Retinal pigment epithelial cell (primary cell): ENCODE data around the gene PKP4.
A peak's percentile ranks its signal among the peaks of the same experiment; 100 is the strongest.
"Not testable (repeated sequence)": the region's sequence is repeated elsewhere in the genome, so short reads cannot be mapped to it uniquely, and the experiment has no call there.

Experiments used
- DNase-seq: peaks from one replicate; pipeline ENCODE4 v3.0.0-alpha.2; 2010; ENCODE audit warnings: low read depth
- H3K4me3 ChIP-seq: 2 replicates; pipeline ENCODE4 v1.5.1; 2011; ENCODE audit warnings: mild to moderate bottlenecking, low read length, control low read depth, moderate library complexity
- TF ChIP-seq, protein P1 (sequence below): conservative IDR thresholded peaks from 2 replicates; pipeline ENCODE4 v1.5.1; 2011; ENCODE audit warnings: low read depth, low read length, control low read depth, inconsistent platforms

The PKP4 gene

DNA sequence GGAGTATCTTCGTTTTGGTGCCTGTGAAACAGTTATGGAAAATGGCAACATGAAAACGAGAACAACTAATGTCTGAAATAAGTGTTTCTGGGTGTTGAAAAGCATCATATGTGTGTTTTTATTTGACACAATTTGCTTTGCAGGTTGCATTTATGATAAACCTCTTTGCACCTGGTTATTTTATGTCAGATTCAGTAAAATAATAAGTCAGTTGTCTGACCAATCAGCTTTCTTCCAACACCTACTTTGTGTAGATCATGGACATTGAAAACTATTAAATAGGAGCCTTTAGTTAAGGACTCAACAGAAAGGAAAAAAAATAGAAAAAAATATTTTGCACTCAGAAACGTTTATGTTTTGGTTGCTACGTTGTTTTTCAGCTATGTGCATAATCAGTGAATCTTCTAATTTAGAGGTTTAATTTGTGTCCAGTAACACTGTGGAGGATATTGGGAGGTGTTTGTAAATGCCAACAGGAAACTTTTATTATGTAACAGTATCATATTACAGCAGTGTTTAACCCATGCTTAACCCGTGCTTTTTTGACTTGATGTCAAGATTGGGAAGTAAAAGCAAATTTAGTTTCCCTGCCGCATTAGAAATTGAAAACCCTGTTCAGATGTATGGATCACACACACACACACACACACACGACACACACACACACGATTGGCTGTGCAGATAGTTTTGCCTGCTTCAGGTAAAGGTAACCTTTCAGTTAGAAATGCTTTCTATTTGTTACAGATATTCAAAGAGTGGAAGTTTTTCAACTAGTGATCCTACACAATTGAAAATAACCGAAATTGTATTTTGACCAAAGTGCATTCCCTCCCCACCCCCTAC lies 2.6 kb downstream of the PKP4 start:
- H3K4me3 ChIP-seq = peak overlapping the region; percentile 88
- TF ChIP-seq, protein P1, sequence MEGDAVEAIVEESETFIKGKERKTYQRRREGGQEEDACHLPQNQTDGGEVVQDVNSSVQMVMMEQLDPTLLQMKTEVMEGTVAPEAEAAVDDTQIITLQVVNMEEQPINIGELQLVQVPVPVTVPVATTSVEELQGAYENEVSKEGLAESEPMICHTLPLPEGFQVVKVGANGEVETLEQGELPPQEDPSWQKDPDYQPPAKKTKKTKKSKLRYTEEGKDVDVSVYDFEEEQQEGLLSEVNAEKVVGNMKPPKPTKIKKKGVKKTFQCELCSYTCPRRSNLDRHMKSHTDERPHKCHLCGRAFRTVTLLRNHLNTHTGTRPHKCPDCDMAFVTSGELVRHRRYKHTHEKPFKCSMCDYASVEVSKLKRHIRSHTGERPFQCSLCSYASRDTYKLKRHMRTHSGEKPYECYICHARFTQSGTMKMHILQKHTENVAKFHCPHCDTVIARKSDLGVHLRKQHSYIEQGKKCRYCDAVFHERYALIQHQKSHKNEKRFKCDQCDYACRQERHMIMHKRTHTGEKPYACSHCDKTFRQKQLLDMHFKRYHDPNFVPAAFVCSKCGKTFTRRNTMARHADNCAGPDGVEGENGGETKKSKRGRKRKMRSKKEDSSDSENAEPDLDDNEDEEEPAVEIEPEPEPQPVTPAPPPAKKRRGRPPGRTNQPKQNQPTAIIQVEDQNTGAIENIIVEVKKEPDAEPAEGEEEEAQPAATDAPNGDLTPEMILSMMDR = no peak

DNA sequence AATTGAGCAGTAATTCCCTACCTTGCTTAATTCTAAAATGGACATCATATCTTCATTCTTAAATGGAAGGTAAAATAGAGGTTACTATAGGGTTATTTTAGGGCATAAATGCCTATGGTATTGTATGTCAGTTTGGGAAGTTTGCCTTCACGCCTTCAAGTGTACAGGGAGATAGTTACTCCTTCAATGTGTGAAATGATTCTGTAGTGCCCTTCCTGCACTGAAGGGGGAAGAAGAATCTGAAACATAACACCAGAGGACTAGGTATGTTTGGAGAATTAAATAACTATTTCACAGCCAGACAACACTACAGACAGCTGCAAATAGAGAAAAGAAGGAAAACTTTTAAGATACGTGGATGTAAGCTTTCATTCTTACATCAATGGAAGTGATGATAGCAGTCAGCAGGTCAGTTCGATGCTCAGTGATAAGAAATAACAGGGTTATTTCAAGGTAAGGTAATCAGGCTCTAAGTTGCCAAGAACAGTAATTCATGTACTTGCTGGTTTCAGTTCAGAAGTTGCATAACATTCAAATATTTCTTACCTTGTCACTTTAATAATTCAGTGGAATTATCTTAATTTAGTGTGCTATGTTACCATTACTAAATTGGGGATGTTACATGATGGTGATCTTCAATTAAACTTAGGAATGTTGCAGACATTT lies 4.0 kb downstream of the PKP4 start:
- TF ChIP-seq, protein P1 = peak; percentile 53
- no peak overlapping the region for H3K4me3 ChIP-seq
- no peak for DNase-seq

More for the DNA sequence above, 2.6 kb downstream of the PKP4 start:
- no peak for DNase-seq

DNA sequence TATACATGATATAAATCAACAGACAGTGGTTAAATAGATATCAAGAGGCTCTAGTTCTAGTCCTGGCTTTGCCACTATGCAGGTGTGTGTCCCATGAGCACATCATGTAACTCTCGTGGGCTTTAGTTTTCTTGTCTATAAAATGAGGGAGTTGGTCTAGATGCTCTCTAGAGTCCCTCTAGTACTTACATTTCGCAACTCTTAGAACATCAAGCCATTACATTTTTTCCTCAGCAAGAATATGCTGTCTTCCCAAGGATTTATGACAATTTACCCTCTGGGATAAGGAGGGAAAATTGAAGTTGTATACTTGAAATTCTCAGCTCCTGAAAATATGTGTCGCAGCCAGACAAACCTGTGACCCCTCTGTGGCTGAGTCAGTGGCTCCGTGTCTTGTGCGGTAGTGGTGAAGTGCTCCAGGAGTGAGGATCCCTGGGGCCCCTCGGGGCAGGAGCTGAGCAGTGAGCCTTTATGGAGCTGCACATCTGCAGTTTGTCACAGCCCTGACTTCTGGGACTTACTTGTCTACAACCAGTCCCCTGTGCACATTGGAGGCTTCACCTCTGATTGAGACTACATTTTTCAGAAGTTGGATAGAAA lies 6.8 kb downstream of the PKP4 start:
- no peak for DNase-seq
- H3K4me3 ChIP-seq = no peak overlapping the region
- TF ChIP-seq, protein P1 = no peak

DNA sequence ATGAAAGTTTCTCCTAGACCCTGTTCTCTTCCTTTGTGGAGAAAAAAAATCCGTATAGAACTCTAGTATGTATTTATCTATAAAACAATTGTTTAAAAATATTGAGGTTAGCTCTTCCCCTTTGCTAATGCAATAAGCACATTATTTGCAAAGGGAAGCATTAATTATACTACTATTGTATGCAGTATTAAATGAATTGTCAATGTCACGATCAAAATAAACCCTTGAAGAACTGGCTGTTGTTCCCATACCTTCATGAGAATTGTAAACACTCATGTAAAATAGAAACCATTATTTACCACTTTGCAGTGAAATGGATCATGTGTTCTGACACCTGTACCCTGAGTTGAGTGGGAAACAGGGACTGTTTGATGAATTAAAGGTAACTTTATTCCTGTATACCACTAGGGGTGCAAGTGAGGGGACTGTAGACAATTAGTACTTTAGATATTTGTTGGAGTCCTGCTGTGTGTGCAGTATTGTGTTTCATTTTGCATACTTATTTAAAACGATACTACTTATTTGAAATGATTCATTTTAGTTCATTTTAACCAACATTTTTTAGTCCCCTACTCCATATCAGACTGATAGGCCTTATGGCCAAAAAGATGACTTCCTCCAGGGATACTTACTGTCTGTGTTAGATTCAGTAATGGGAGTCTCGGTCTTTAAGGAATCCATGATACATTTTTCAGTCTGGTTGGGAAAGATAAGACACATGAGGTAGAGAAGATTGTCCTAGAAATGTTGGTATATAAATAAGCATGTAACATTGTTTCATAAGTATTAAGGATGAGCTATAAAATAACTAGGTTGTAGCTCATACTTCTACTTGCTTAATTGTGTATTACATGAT lies 7.9 kb downstream of the PKP4 start:
- TF ChIP-seq, protein P1 = peak; percentile 60
- DNase-seq = no peak
- H3K4me3 ChIP-seq = no peak overlapping the region

DNA sequence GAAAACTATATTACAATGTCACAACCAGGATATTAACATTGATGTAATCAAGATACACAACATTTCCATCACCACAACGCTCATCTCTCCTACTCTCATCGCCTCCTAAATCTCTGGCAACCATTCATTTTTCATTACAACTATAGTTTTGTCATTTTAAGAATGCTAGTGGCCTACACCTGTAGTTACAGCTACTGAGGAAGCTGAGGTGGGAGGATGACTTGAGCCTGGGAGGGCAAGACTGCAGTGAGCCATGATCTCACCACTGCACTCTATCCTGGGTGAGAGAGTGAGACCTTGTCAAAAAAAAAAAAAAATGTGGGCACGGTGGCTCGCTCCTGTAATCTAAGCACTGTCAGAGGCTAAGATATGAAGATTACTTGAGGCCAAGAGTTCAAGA lies 10.5 kb downstream of the PKP4 start:
- TF ChIP-seq, protein P1 = no peak
- no peak overlapping the region for H3K4me3 ChIP-seq
- no peak for DNase-seq

DNA sequence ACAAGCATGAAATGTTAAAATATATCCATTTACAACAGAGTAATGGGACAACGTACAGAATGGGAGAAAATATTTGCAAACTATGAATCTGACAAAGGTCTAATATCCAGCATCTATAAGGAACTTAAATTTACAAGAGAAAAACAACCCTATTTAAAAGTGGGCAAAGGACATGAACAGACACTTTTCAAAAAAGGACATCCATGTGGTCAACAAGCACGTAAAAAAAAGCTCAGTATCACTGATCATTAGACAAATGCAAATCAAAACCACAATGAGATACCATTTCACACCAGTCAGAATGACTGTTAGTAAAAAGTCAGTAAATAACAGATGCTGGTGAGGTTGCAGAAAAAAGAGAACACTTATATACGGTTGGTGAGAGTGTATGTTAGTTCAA lies 16.1 kb downstream of the PKP4 start:
- H3K4me3 ChIP-seq, DNase-seq: not testable (repeated sequence)

DNA sequence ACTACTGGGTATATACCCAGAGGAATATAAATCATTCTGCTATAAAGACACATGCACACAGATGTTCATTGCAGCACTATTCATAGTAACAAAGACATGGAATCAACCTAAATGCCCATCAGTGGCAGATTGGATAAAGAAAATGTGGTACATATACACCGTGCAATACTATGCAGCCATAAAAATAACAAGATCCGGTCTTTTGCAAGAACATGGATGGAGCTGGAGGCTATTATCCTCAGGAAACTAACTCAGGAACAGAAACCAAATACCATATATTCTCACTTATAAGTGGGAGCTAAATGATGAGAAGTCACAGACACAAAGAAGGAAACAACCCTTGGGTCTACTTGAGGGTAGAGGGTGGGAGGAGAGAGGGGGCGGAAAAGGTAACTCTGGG lies 16.5 kb downstream of the PKP4 start:
- not testable (repeated sequence) for DNase-seq, H3K4me3 ChIP-seq
